ENCODE results near the gene NDUFAF2. TPM values are rescaled to one million over a fixed set of nuclear protein-coding genes. Genes with fewer than 3 reads are reported as not detected.

NDUFAF2 gene
- total RNA-seq, 1 donor from 2014 or later = 20.0 TPM

- no peaks in the 10 kb centered on the region for H3K4me1 ChIP-seq
- H3K4me3 ChIP-seq = no peak overlapping the region
- H3K27me3 ChIP-seq (ENCODE audit: low read depth) = no peaks in the 10 kb centered on the region
- H3K36me3 ChIP-seq = no peaks in the 10 kb centered on the region
- DNase-seq (no peak), ATAC-seq (no peak)
- H3K9me3 ChIP-seq = no peaks in the 10 kb centered on the region
- no peak overlapping the region for H3K27ac ChIP-seq
- intact Hi-C loops (cut with DNase I) = no loop called here
- no peak for TF ChIP-seq CTCF (IDR thresholded peaks at IDR 0.05)
Observed at GRCh38 chr5:61001647-61002046, 56.6 kb downstream of the NDUFAF2 start.

GRCh38 chr5:61002611-61003355, 57.8 kb downstream of the NDUFAF2 start:
- no peak for ATAC-seq
- H3K9me3 ChIP-seq = no peaks in the 10 kb centered on the region
- no peaks in the 10 kb centered on the region for H3K4me1 ChIP-seq
- H3K36me3 ChIP-seq = no peaks in the 10 kb centered on the region
- intact Hi-C loops (cut with DNase I) = no loop called here
- no peak overlapping the region for H3K27ac ChIP-seq
- H3K27me3 ChIP-seq (ENCODE audit: low read depth) = no peaks in the 10 kb centered on the region
- H3K4me3 ChIP-seq = no peak overlapping the region
- no peak for TF ChIP-seq CTCF (IDR thresholded peaks at IDR 0.05)
- DNase-seq = no peak

GRCh38 chr5:61004448-61004847, 59.4 kb downstream of the NDUFAF2 start:
- DNase-seq (no peak), ATAC-seq (no peak)
- no peak overlapping the region for H3K27ac ChIP-seq
- TF ChIP-seq CTCF (IDR thresholded peaks at IDR 0.05) = no peak
- H3K27me3 ChIP-seq (ENCODE audit: low read depth) = no peaks in the 10 kb centered on the region
- no peak overlapping the region for H3K4me3 ChIP-seq
- intact Hi-C loops (cut with DNase I) = no loop called here
- H3K9me3 ChIP-seq = no peaks in the 10 kb centered on the region
- H3K36me3 ChIP-seq = no peaks in the 10 kb centered on the region
- no peaks in the 10 kb centered on the region for H3K4me1 ChIP-seq

- no peak for TF ChIP-seq CTCF (IDR thresholded peaks at IDR 0.05)
- no peak for ATAC-seq
- H3K36me3 ChIP-seq = no peaks in the 10 kb centered on the region
- intact Hi-C loops (cut with DNase I) = no loop called here
- DNase-seq = no peak
- H3K27me3 ChIP-seq (ENCODE audit: low read depth) = no peaks in the 10 kb centered on the region
- H3K4me1 ChIP-seq = no peaks in the 10 kb centered on the region
- no peak overlapping the region for H3K4me3 ChIP-seq
- no peaks in the 10 kb centered on the region for H3K9me3 ChIP-seq
- H3K27ac ChIP-seq = no peak overlapping the region
Observed at GRCh38 chr5:61009907-61010306, 64.9 kb downstream of the NDUFAF2 start.

GRCh38 chr5:61010467-61011454, 65.8 kb downstream of the NDUFAF2 start:
- DNase-seq (no peak), ATAC-seq (no peak)
- intact Hi-C loops (cut with DNase I) = no loop called here
- Histone ChIP-seq H3K27ac (no peak overlapping the region), H3K36me3 (no peaks in the 10 kb centered on the region), H3K9me3 (no peaks in the 10 kb centered on the region), H3K4me3 (no peak overlapping the region), H3K27me3 (ENCODE audit: low read depth) (no peaks in the 10 kb centered on the region), H3K4me1 (no peaks in the 10 kb centered on the region)
- no peak for TF ChIP-seq CTCF (IDR thresholded peaks at IDR 0.05)
